PFSK-1 (cell line): ENCODE data around the gene DGKG.

Experiments
- POLR2AphosphoS5 ChIP-seq: IDR thresholded peaks from 2 replicates; pipeline ENCODE4 v1.6.1; 2012; ENCODE audit warnings: low read depth, mild to moderate bottlenecking, control low read depth, low read length, moderate library complexity
- REST ChIP-seq, 2 experiments: IDR thresholded peaks; 2 replicates each; pipeline versions ENCODE4 v1.6.1 to v1.8.0; 2011 to 2012; ENCODE audit warnings: low read depth in 2 of 2, low read length in 2 of 2, control low read depth in 1 of 2, inconsistent platforms in 1 of 2, mild to moderate bottlenecking in 1 of 2, moderate library complexity in 1 of 2; ENCODE audit not compliant: insufficient read depth in 1 of 2
- SIN3A ChIP-seq: IDR thresholded peaks from 2 replicates; pipeline ENCODE4 v1.6.1; 2012; ENCODE audit warnings: mild to moderate bottlenecking, low read length, moderate library complexity, borderline replicate concordance; ENCODE audit not compliant: insufficient read depth
- TAF1 ChIP-seq: IDR thresholded peaks from 2 replicates; pipeline ENCODE4 v1.6.1; 2012; ENCODE audit warnings: low read length, control low read depth, borderline replicate concordance; ENCODE audit not compliant: insufficient read depth

GRCh38 chr3:186118692-186119091 is 243.3 kb downstream of the DGKG start:
- TF ChIP-seq REST (IDR thresholded peaks at IDR 0.05; ENCODE audit: insufficient read depth in 1 of 2, low read depth in 2 of 2, low read length in 2 of 2) (no peak), TAF1 (no peak), POLR2AphosphoS5 (no peak), SIN3A (no peak)
